ENCODE results near the gene NOSTRIN.

DNA sequence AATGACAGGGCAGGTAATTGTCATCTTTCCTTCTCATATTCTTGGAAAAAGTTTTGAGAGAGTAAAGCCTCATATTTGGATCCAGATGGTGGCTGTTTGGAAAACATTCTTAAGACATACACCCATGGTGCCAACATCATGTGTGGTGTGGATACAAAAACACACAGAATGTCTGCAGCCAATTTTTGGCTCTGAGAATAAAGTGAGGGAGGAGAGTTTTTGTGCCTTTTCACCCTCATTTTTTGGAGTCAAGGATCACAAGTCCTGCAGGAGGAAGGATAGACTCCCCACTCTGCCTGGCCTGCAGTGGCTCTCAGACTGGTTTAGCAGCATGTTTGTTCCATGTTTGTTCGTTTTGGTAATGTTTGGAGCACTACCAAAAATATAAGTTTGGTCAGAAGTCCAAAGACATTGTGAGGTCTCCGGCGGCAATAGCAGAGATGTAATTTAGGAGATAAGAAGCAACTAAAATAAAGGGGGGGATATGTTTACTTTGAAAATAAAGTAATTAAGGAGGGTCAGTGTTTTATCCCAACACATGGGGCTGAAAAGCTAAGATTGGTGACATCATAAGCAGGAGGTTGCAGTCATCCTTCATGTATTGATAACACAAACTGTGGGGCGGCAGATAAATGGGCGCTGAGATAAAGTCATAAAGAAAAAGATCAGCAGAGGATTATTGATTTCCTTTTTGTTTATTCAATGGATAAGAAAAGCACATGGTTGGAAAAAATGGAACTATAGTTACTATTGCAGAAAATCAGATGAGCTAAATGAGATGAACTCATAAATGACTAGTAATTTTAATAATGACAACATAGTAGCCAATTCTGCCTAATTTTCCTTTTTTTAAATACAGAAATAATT is 655 bp downstream of the NOSTRIN start:
- TF ChIP-seq CTCF (IDR thresholded peaks at IDR 0.05; ENCODE audit: insufficient read depth, low read length, poor library complexity, severe bottlenecking) (no peak), EZH2phosphoT487 (conservative IDR thresholded peaks at IDR 0.05; ENCODE audit: low read length) (no peak)

All from SU-DHL-6 (cell line).